GM19452 (cell line): Measurements from ENCODE around the gene ST8SIA4.
"Not testable (repeated sequence)": the region's sequence is repeated elsewhere in the genome, so short reads cannot be mapped to it uniquely, and the experiment has no call there.

ENCODE experiments used
- ATAC-seq: cut with Tn5 transposase; IDR thresholded peaks from one replicate; pipeline ENCODE4 v1.9.1; 2021; ENCODE audit not compliant: unreplicated experiment

The ST8SIA4 gene

GRCh38 chr5:100789694-100790093, 113.4 kb downstream of the ST8SIA4 start:
- ATAC-seq = no peak

DNA sequence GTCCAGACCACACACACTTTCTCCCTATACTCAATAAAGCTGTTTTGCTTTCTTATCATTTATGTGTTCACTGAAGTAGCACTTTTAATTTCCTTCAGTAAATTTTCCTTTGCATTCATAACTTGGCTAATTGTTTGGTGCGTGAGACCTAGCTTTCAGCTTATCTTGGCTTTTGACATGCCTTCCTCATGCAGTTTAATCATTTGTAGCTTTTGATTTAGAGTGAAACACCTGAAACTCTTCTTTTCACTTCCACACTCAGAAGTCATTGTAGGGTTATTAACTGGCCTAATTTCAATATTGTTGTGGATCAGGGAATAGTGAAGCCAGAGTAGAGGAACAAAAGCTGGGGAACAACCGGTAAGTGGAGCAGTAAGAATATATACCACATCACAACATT, 114.7 kb downstream of the ST8SIA4 start:
- ATAC-seq = peak; percentile 34

- peak; percentile 62 for ATAC-seq
These were observed 115.4 kb downstream of the ST8SIA4 start for GRCh38 chr5:100787648-100788047.

DNA sequence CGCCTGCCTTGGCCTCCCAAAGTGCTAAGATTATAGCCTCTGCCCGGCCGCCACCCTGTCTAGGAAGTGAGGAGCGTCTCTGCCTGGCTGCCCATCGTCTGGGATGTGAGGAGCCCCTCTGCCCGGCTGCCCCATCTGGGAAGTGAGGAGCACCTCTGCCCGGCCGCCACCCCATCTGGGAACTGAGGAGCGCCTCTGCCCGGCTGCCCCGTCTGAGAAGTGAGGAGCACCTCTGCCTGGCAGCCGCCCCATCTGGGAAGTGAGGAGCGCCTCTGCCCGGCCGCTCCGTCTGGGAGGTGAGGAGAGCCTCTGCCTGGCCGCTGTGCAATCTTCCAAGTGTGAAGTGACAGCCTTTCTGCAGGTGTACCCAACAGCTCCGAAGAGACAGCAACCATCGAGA, 117.5 kb downstream of the ST8SIA4 start:
- not testable (repeated sequence) for ATAC-seq

DNA sequence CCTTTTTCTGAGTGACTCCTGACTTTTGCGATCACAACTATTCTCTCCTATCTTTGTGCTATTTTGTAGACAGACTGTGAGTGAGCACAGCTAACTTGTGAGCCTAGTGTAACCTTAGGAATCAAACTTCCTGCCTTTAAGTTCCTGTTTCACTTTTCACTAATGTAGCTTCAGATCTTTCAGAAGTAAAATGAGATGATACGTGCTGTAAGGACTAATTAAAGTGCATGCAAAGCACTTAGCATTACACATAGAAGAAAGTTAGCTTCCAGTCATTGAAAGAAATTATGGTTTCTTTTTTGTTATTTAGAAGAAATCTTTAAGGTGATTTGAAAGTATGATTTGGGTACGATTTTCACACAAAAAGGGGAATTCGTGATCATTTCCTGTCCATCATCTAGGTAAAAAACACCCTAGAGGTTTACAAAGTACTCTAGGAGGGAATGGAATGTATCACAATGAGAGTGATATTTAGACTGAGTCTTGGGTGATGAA, 122.7 kb downstream of the ST8SIA4 start:
- peak; percentile 73 for ATAC-seq

DNA sequence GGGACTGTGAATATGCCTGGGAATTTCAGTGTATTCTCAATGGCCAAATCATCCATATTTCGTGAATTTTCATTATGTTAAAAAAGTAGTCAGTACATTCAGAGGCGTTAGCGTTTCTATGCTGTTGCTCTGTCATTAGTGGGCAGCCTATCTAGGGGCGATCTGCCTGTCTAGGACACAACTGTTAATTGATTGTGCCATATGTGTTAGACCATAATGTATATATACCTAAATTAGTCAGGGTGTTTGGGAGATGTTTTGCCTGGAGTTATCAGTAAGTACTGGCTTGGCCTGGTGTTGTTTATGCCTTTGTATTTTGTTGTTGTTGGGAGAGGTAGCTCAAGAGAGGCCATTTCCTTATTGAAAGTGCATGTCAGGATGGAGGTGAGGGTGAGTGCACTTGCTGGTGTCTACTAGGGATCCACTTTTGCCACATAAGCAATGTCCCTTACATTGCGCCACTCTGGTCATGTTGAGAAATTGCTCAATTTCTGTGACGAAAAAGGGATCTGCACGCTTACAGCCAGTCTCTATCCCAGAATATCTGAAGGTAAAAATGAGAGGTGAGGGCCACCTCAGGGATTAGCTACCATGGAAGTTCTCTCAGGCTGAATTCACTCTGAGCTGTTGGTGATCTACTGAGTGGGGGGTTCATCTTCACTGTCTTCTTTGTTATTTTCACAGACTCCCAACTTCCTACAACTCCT, 123.3 kb downstream of the ST8SIA4 start:
- peak; percentile 31 for ATAC-seq

DNA sequence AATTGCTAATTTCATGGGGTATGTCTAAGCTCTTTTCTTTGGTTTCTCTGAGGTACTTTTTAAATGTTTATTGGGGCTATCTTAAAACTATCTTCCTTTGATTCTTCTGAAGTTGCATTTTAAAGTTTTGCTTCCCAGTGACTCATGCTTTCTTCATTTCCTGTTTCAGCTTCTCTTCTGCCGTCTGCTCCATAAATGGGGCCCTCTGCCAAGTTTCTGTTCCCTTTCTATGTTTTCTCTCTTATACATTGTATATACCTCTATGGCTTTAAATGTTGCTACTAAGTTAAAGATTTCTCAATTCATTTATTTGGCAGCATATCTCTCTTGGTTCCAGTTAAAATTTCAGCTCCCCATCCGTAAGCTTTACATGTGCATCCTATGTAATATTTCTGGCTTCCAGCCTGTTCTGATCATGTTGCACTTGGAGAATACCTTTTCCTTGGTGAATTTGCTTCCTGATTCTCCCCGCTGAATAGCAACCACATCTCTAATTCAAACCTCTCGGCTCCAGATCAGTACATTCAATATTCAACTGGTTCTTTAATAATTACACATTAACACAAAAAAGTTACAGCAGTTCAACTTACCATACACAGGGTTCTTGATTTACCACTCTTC, 125.3 kb downstream of the ST8SIA4 start:
- ATAC-seq = peak; percentile 69

GRCh38 chr5:100775533-100775855, 127.6 kb downstream of the ST8SIA4 start:
- ATAC-seq = no peak

- ATAC-seq = no peak
These were observed 130.5 kb downstream of the ST8SIA4 start for GRCh38 chr5:100772548-100772947.

DNA sequence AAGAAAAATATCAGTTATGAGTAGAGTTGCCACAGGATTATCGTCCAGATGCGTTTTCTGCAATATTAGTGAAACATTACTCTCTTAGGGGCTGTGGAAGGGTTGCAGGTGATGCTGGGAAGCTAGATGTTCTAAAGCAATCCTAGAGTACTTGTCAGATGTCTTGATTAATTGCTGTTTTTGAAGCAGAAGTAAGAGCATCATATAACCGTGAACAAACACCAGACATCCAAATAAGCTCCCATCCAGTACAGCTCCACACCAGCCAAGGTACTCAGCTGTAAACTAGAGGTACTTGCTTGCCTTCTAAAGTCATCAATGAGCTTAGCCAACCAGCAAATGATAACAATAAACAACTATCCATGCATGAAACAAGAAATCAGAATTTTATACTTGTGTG, 131.1 kb downstream of the ST8SIA4 start:
- no peak for ATAC-seq

DNA sequence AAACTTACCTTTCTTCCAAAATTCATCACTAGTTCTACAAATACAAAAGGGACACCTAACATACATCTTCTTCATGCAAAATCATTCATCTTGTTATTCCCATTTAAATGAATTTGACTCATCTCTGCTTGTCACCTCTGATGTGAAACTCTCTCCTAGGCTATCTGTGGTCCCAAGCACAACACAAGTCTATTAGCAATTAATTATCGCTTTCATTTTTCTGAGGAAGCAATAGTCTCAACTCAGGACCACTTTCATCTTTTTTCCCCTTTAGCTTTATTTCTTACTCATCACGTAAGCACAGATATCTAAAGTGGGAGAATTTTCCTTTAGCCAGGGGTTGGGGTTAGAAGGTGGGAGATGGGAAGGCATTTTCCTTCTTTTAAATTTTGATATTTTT, 131.9 kb downstream of the ST8SIA4 start:
- ATAC-seq = no peak

GRCh38 chr5:100768221-100768620, 134.9 kb downstream of the ST8SIA4 start:
- ATAC-seq = no peak

DNA sequence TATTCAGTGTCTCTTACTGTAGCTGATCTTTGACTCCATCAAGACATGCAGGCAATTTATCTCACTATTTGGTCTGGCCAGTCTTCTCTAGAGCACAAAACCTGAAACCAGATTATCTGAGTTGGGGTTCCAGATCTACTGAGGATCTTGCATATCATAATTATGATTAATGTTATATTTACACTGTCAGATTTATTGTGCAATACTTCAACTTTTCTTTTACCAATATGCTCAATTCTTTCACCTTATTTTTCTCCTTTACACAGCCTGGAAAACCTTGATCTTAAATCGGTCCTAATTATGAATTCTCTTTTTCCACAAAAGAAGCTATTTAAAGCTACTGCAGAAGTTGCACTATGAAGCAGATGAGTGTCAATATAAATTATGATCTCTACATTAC, 140.1 kb downstream of the ST8SIA4 start:
- no peak for ATAC-seq

- no peak for ATAC-seq
These were observed 141.0 kb downstream of the ST8SIA4 start for GRCh38 chr5:100762108-100762507.

DNA sequence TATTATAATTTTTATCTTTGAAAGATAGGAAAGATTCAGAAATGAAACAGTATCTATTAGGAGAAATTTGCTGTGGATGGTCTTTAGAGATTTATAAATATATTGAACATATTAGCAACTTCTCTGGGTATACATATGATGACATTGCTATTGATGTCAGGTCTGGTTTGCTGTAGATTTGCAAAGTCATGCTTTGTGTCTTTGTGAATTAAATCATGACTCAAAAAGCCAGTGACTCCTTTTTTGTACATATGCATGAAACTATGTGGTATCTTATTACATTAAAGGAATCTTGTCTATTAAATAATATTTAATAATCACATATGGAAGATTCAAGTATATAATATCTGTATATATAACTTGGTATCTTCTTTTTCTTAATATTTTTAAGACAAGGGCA, 141.9 kb downstream of the ST8SIA4 start:
- no peak for ATAC-seq

GRCh38 chr5:100760688-100761087, 142.4 kb downstream of the ST8SIA4 start:
- ATAC-seq = no peak

DNA sequence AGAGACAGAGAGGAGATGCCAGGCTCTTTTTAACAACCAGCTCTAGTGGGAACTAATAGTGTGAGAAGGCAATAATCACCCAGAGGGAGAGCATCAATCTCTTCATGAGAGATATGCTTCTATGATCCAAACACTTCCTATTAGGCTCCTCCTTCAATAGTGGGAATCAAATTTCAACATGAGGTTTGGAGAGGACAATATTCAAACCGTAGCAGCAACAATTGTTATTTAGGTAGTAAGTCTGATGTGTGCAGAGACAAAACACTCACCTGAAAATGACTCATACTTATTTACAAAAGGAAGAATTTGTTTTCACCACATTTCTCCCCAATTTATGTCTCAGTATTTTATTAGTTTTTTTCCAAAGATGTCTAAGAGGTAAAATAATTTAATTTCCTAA, 144.3 kb downstream of the ST8SIA4 start:
- no peak for ATAC-seq

GRCh38 chr5:100758306-100758705, 144.8 kb downstream of the ST8SIA4 start:
- ATAC-seq = no peak

- no peak for ATAC-seq
These were observed 145.5 kb downstream of the ST8SIA4 start for GRCh38 chr5:100757618-100758017.
